Endodermal cell (in vitro differentiated cells): Measurements from ENCODE around the gene SLC24A3. TPM values are rescaled to one million over a fixed set of nuclear protein-coding genes. Genes with fewer than 3 reads are reported as not detected.

Experiments
- DNase-seq: peaks from one replicate; pipeline ENCODE4 v3.0.0-alpha.2; 2017
- H3K27ac ChIP-seq: 2 replicates; pipeline ENCODE4 v1.5.1; 2013; ENCODE audit warnings: mild to moderate bottlenecking, low read depth, low read length, moderate library complexity
- H3K27me3 ChIP-seq: 2 replicates; pipeline ENCODE4 v1.6.1; 2013; ENCODE audit warnings: mild to moderate bottlenecking, low read length, moderate library complexity; ENCODE audit not compliant: insufficient read depth, control insufficient read depth, poor library complexity, severe bottlenecking
- H3K36me3 ChIP-seq: 2 replicates; pipeline ENCODE4 v1.7.0; 2013; ENCODE audit warnings: mild to moderate bottlenecking, low read length, moderate library complexity; ENCODE audit not compliant: control insufficient read depth, insufficient read depth
- H3K4me1 ChIP-seq: one replicate; pipeline ENCODE4 v1.7.0; 2013; ENCODE audit warnings: low read length; ENCODE audit not compliant: control insufficient read depth, insufficient read depth
- H3K4me3 ChIP-seq: 2 replicates; pipeline ENCODE4 v1.5.1; 2013; ENCODE audit warnings: mild to moderate bottlenecking, low read length, moderate library complexity
- H3K9ac ChIP-seq: 2 replicates; pipeline ENCODE4 v1.6.1; 2013; ENCODE audit warnings: mild to moderate bottlenecking, low read length, moderate library complexity; ENCODE audit not compliant: poor library complexity, severe bottlenecking; ENCODE audit errors: extremely low read depth
- H3K9me3 ChIP-seq: 2 replicates; pipeline ENCODE4 v1.6.1; 2013; ENCODE audit warnings: mild to moderate bottlenecking, low read length, moderate library complexity; ENCODE audit not compliant: control insufficient read depth
- H3K27ac Mint-ChIP-seq: 2 replicates; pipeline ENCODE4 v1.8.0; 2020; ENCODE audit warnings: mixed read lengths
- H3K27me3 Mint-ChIP-seq: 2 replicates; pipeline ENCODE4 v1.8.0; 2021; ENCODE audit warnings: mild to moderate bottlenecking, mixed read lengths; ENCODE audit not compliant: insufficient read depth
- H3K36me3 Mint-ChIP-seq: 2 replicates; pipeline ENCODE4 v1.8.0; 2020; ENCODE audit warnings: low read depth, mixed read lengths
- H3K4me1 Mint-ChIP-seq: 2 replicates; pipeline ENCODE4 v1.8.0; 2020; ENCODE audit warnings: mixed read lengths
- H3K4me3 Mint-ChIP-seq: 2 replicates; pipeline ENCODE4 v1.8.0; 2020; ENCODE audit warnings: mild to moderate bottlenecking, moderate library complexity, mixed read lengths
- H3K9me3 Mint-ChIP-seq: 2 replicates; pipeline ENCODE4 v1.8.0; 2020; ENCODE audit warnings: mild to moderate bottlenecking, mixed read lengths
- WGBS, 2 experiments: methylation state at CpG; one replicate each; pipeline versions ENCODE4 v1.1.5 to v1.1.7; 2013; ENCODE audit warnings: missing lambda C conversion rate in 2 of 2, mixed read lengths in 1 of 2; ENCODE audit not compliant: insufficient coverage in 1 of 2, insufficient read length in 1 of 2; 5-methylcytosine and 5-hydroxymethylcytosine counted together
- total RNA-seq, 2 donors: library from RNA; stranded (reverse); fragmentation: NEBNext Ultra II Directional in 1 of 2; extraction: Animal tissue kit (Norgen Biotek cat#: 25700) in 1 of 2; gene quantifications; 2 replicates in 1 of 2; 3 replicates in 1 of 2; pipeline ENCODE4 v1.2.1, GENCODE V29; 2021
- TF ChIP-seq, protein P1 (sequence below): fragments of 200-600 bp; sonication (generic); conservative IDR thresholded peaks from 2 replicates; pipeline ENCODE4 v1.5.0; 2021; ENCODE audit warnings: antibody characterized with exemption, mild to moderate bottlenecking

SLC24A3 gene
- total RNA-seq, 2 donors from 2014 or later: 1.5 to 1.8 TPM

DNA sequence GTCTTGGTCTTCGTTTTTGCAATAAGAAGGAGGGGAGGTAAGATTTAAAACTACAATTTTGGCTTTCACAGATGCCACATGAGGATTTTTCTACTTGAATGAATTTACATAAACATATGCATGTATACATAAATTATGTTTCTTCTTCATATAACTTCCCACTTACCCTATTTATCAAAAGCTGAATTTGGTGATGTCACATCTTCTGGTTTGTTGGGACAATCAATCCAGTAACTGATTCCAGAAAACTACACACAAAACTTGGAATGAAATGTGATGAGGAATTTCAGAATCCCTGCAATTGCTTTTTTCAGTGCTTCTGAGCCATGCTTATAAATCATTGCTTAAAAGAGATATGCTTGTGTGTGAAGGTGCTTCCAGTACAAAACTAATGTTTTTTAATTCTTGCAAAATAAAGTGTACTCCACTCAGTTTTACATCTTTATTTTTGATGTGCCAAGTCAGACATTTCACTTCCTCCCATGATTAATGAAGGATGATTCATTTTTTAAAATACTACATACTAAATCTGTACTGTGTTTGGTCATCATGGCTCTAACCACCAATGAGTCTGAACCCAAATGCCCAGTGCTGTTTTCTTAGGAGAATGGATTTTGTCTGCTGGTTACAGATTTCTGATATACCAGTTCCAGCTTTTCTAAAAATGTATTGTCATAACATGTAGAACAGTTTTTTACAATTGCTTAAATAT is 513.5 kb downstream of the SLC24A3 start:
- Histone ChIP-seq H3K27me3 (no peaks in the 10 kb centered on the region), H3K9me3 (no peaks in the 10 kb centered on the region), H3K36me3 (no peaks in the 10 kb centered on the region), H3K4me1 (no peaks in the 10 kb centered on the region), H3K9ac (no peak overlapping the region), H3K27ac (no peak overlapping the region), H3K4me3 (no peak overlapping the region)
- 90% methylated on average over 1 of the region's 1 CpG; no CpG with 5 or more reads in 1 of the 2 experiments for WGBS, 2 experiments
- no peaks in the 10 kb centered on the region for H3K36me3 Mint-ChIP-seq
- H3K4me3 Mint-ChIP-seq: no peak overlapping the region
- H3K27me3 Mint-ChIP-seq: peaks cover 9% of the 10 kb centered on the region
- TF ChIP-seq, protein P1, sequence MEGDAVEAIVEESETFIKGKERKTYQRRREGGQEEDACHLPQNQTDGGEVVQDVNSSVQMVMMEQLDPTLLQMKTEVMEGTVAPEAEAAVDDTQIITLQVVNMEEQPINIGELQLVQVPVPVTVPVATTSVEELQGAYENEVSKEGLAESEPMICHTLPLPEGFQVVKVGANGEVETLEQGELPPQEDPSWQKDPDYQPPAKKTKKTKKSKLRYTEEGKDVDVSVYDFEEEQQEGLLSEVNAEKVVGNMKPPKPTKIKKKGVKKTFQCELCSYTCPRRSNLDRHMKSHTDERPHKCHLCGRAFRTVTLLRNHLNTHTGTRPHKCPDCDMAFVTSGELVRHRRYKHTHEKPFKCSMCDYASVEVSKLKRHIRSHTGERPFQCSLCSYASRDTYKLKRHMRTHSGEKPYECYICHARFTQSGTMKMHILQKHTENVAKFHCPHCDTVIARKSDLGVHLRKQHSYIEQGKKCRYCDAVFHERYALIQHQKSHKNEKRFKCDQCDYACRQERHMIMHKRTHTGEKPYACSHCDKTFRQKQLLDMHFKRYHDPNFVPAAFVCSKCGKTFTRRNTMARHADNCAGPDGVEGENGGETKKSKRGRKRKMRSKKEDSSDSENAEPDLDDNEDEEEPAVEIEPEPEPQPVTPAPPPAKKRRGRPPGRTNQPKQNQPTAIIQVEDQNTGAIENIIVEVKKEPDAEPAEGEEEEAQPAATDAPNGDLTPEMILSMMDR: no peak
- no peak overlapping the region for H3K27ac Mint-ChIP-seq
- no peak for DNase-seq
- no peaks in the 10 kb centered on the region for H3K4me1 Mint-ChIP-seq
- H3K9me3 Mint-ChIP-seq: no peaks in the 10 kb centered on the region

DNA sequence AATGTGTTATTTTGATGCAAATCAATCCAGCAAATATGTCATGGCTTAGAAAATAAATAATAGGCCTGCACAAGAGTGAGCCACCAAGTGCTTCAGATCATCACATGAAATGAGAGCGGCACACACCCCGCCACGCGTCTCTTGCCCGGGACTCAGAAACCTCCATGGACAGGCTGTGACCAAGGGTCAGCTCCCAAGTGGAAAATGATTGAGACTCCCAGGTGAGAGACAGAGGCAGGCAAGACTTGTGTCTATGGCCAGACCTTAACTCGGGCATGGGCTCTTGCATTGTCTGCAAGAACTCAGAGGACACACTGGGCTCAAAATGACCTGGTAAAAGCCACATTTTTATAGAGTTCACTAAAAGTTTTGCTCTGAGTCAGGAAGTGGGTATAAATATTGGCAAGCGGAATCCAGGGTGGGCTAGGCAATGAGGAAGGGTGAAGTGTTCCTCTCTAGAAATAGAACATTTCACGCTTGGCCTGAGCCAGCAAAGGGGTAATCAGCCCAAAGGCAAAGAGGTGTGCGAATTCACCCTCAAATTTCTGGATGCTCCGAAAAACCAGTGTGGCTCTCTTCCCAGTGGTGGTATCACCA is 514.9 kb downstream of the SLC24A3 start:
- Histone ChIP-seq H3K9ac (no peak overlapping the region), H3K4me1 (no peaks in the 10 kb centered on the region), H3K27me3 (no peaks in the 10 kb centered on the region), H3K9me3 (no peaks in the 10 kb centered on the region), H3K36me3 (no peaks in the 10 kb centered on the region), H3K27ac (no peak overlapping the region), H3K4me3 (no peak overlapping the region)
- no peaks in the 10 kb centered on the region for H3K4me1 Mint-ChIP-seq
- no peak for DNase-seq
- WGBS, 2 experiments: 94 to 98% methylated on average over 10 of the region's 10 CpGs
- H3K36me3 Mint-ChIP-seq: no peaks in the 10 kb centered on the region
- H3K4me3 Mint-ChIP-seq: no peak overlapping the region
- TF ChIP-seq, protein P1: no peak
- no peaks in the 10 kb centered on the region for H3K27me3 Mint-ChIP-seq
- no peak overlapping the region for H3K27ac Mint-ChIP-seq
- H3K9me3 Mint-ChIP-seq: no peaks in the 10 kb centered on the region

DNA sequence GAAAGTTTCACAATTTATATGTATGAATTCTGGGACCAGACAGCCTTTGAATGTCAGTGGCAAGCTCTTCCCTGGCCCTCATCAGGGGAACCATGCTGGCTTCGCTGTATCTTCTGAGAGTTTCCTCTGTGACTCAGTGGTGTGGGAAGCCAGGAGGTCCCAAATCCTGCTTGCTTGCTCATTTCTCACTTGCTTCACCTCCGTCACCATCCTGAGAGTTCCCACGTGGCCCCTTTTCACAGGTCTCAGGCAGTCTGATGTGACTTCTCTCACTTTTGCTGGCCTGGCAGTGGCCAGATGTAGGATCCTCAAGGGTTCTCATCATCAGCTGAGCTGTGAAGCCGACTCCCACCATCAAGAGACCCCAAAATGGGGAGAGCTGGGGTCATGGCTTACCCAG is 517.2 kb downstream of the SLC24A3 start:
- Mint-ChIP-seq H3K27me3 (no peaks in the 10 kb centered on the region), H3K4me3 (no peak overlapping the region), H3K36me3 (no peaks in the 10 kb centered on the region), H3K9me3 (no peaks in the 10 kb centered on the region), H3K4me1 (peaks cover 6% of the 10 kb centered on the region), H3K27ac (no peak overlapping the region)
- no peaks in the 10 kb centered on the region for H3K9me3 ChIP-seq
- no peaks in the 10 kb centered on the region for H3K36me3 ChIP-seq
- H3K27ac ChIP-seq: no peak overlapping the region
- no peak overlapping the region for H3K4me3 ChIP-seq
- 78 to 91% methylated on average over 3 to 4 of the region's 4 CpGs for WGBS, 2 experiments
- no peak for DNase-seq
- no peaks in the 10 kb centered on the region for H3K4me1 ChIP-seq
- TF ChIP-seq, protein P1: no peak
- H3K9ac ChIP-seq: no peak overlapping the region
- no peaks in the 10 kb centered on the region for H3K27me3 ChIP-seq
